ENCODE data around the gene ETNK1.

ETNK1 gene, protein sequence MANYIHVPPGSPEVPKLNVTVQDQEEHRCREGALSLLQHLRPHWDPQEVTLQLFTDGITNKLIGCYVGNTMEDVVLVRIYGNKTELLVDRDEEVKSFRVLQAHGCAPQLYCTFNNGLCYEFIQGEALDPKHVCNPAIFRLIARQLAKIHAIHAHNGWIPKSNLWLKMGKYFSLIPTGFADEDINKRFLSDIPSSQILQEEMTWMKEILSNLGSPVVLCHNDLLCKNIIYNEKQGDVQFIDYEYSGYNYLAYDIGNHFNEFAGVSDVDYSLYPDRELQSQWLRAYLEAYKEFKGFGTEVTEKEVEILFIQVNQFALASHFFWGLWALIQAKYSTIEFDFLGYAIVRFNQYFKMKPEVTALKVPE

DNA sequence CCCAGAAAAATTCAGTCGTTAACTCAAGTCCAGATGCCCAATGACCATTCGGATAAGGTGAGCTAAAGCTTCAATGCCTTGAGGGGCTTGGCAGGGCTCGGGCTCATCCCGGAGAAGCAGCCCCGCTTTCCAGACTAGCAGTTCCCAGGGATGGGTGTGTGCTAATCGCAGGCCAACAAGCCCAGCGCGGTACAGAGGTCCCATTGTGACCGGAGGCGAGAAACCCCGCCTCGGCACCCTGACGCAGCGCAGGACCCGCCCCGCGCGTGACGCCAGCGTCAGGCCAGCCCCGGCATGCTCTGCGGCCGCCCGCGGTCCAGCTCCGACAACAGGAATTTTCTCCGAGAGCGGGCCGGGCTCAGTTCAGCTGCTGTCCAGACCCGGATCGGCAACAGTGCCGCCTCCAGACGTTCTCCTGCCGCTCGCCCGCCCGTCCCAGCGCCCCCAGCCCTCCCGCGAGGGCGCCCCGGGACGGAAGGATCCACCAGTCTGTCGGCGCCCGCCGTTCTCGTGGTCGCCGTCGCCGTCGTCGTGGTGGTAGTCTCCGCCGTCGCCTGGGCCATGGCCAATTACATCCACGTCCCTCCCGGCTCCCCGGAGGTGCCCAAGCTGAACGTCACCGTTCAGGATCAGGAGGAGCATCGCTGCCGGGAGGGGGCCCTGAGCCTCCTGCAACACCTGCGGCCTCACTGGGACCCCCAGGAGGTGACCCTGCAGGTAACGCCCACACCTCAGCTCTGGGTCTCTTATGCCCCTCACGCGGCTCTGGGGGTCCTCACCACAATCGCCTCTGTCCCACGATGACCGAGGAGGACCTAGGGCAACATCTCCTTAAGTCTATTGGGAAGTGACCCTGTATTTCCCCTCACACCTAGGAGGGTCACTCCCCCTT, at the start of gene ETNK1:
ETNK1 (plus strand) TSS at position 302 of the 892 bp plus-strand sequence; CDS start at position 562, 260 bp downstream.
- peak within 1 kb of the TSS; percentile 88 to 99 for H3K4me3 ChIP-seq (replicated peaks in 1 of 2; ENCODE audit: low read depth in 2 of 2, low read length in 2 of 2)
- DNase-seq (ENCODE audit: low read depth in 2 of 2): peak; percentile 92 to 96
- TF ChIP-seq, protein P1, sequence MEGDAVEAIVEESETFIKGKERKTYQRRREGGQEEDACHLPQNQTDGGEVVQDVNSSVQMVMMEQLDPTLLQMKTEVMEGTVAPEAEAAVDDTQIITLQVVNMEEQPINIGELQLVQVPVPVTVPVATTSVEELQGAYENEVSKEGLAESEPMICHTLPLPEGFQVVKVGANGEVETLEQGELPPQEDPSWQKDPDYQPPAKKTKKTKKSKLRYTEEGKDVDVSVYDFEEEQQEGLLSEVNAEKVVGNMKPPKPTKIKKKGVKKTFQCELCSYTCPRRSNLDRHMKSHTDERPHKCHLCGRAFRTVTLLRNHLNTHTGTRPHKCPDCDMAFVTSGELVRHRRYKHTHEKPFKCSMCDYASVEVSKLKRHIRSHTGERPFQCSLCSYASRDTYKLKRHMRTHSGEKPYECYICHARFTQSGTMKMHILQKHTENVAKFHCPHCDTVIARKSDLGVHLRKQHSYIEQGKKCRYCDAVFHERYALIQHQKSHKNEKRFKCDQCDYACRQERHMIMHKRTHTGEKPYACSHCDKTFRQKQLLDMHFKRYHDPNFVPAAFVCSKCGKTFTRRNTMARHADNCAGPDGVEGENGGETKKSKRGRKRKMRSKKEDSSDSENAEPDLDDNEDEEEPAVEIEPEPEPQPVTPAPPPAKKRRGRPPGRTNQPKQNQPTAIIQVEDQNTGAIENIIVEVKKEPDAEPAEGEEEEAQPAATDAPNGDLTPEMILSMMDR (IDR thresholded peaks at IDR 0.05; ENCODE audit: low read depth, low read length): no peak

DNA sequence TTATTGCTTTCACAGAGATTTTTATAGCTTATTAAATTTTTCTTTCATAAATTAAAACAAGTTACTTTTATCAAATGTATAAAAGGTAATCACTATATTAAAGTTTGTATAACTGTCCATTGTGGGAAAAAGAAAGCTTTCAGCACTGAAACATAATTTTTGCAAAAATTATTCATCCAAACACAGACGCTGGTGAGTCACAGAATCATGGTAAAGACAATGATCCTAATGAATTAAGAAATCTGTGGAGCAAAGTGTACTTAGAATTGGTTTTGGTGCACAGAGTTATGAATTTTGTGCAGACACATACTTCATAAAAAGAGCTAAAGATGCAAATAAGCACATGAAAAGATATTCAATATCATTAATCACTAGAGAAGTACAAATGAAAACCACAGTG, 48.9 kb upstream of the ETNK1 start:
- DNase-seq (ENCODE audit: low read depth in 2 of 2): no peak
- TF ChIP-seq, protein P1 (IDR thresholded peaks at IDR 0.05; ENCODE audit: low read depth, low read length): no peak
- no peak overlapping the region for H3K4me3 ChIP-seq (replicated peaks in 1 of 2; ENCODE audit: low read depth in 2 of 2, low read length in 2 of 2)

DNA sequence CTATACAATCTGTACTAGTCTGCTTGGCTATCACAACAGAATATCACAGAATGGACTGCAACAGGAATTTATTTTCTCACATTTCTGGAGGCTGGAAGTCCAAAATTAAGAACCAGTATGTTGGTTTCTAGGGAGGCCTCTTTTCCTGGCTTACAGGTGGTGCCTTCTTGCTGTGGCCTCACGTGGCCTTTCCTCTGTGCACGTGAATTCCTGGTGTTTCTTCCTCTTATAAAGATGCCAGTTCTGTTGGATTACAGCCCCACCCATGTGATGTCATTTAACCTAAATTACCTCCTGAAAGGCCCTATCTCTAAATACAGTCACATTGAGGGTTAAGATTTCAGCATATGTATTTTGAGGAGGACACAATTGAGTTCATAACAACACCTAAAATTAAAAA, 48.5 kb upstream of the ETNK1 start:
- no peak for DNase-seq (ENCODE audit: low read depth in 2 of 2)
- TF ChIP-seq, protein P1 (IDR thresholded peaks at IDR 0.05; ENCODE audit: low read depth, low read length): no peak
- no peak overlapping the region for H3K4me3 ChIP-seq (replicated peaks in 1 of 2; ENCODE audit: low read depth in 2 of 2, low read length in 2 of 2)

DNA sequence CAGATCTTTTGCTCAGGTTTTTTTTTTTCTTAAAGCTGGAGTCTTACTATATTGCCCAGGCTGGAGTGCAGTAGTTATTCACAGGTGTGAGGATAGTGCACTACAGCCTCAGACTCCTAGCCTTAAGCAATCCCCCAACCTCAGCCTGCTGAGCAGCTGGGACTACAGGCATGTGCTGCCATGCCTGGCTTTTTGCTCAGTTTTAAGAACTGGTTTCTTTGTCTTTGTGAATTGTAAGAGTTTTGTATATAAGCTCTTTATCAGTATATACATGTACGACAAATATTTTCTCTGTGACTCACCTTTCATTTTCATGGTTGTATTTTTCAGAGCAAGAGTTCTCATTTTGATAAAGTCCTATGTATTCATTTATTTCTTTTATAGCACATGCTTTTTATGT, 47.3 kb upstream of the ETNK1 start:
- TF ChIP-seq, protein P1 (IDR thresholded peaks at IDR 0.05; ENCODE audit: low read depth, low read length): no peak
- DNase-seq (ENCODE audit: low read depth in 2 of 2): no peak
- no peak overlapping the region for H3K4me3 ChIP-seq (replicated peaks in 1 of 2; ENCODE audit: low read depth in 2 of 2, low read length in 2 of 2)

DNA sequence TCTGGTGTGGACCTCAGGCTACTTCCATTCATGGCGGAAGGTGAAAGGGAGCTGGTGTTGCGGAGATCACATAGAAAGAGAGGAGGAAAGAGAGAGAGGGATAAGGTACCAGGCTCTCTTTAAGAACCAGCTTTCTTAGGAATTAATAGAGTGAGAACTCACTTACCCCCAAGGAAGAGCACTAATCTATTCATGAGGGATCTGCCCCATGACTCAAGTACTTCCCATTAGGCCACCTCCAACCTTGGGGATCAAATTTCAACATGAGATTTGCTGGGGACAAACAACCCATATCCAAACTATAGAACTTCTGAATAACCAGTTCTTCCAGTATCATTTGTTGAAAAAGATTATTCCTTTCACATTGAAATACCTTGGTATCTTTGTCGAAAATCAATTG, 46.6 kb upstream of the ETNK1 start:
- no peak for DNase-seq (ENCODE audit: low read depth in 2 of 2)
- TF ChIP-seq, protein P1 (IDR thresholded peaks at IDR 0.05; ENCODE audit: low read depth, low read length): no peak
- H3K4me3 ChIP-seq (replicated peaks in 1 of 2; ENCODE audit: low read depth in 2 of 2, low read length in 2 of 2): no peak overlapping the region

DNA sequence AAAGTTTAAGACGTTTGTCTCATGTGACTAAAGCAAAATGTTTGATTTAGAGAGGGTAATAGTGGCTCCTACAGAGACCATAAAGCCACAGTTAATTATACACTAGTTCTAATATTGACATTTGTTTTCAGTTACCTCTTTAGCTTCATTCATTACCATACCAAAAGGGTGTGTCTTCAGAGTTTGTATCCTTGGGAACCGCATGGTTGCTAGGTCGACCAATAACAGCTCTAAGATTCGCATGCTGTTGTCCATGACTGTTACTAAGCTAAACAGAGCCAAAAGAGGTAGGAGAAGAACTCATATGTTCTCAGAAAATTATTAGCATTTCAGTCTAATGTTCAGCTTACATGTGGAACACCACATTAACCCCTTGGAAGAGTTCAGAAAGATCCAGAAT, 36.2 kb upstream of the ETNK1 start:
- DNase-seq (ENCODE audit: low read depth in 2 of 2): no peak
- TF ChIP-seq, protein P1 (IDR thresholded peaks at IDR 0.05; ENCODE audit: low read depth, low read length): no peak
- no peak overlapping the region for H3K4me3 ChIP-seq (replicated peaks in 1 of 2; ENCODE audit: low read depth in 2 of 2, low read length in 2 of 2)
